ACHN (cell line): Measurements from ENCODE around the gene GPR65.
A peak's percentile ranks its signal among the peaks of the same experiment; 100 is the strongest.

Experiments
- DNase-seq: peaks from one replicate; pipeline ENCODE4 v3.0.0-alpha.2; 2015
- in situ Hi-C: cut with HindIII; loops from 2 replicates; pipeline ENCODE4 v1.10.0; 2017; ENCODE audit warnings: low sequenced_read_pairs, low pct_ligation_motif_present, low pct_unique_long_range_greater_than_20kb

Gene GPR65

DNA sequence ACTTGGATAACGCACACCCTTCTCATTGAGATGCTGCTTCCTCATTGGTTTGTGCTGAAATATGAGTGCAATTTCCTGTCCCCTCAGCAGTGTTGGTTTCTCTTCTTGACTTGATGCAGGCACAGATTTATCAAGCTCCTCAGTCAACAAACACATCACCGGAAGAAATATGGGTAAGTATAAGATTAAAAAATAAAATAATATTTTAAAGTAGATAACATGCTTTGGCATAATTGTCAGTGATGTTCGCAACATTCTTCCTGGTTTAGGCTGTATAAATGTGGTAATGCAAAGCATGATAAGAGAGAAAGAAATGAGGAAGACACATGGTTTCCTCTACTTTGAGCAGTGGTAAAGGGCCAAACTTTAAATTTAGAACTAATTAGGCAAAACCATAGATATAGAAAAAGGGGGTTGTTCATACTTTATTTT lies at the start of gene GPR65:
TSS of gene GPR65 (plus strand) at position 86 of the 432 bp plus-strand sequence. CDS start 5,713 bp downstream, outside the sequence.
- in situ Hi-C loops = no loop called here
- no peak for DNase-seq

- no peak for DNase-seq
- in situ Hi-C loops = no loop called here
Measured at GRCh38 chr14:87955501-87955900, 49.4 kb upstream of the GPR65 start.

DNA sequence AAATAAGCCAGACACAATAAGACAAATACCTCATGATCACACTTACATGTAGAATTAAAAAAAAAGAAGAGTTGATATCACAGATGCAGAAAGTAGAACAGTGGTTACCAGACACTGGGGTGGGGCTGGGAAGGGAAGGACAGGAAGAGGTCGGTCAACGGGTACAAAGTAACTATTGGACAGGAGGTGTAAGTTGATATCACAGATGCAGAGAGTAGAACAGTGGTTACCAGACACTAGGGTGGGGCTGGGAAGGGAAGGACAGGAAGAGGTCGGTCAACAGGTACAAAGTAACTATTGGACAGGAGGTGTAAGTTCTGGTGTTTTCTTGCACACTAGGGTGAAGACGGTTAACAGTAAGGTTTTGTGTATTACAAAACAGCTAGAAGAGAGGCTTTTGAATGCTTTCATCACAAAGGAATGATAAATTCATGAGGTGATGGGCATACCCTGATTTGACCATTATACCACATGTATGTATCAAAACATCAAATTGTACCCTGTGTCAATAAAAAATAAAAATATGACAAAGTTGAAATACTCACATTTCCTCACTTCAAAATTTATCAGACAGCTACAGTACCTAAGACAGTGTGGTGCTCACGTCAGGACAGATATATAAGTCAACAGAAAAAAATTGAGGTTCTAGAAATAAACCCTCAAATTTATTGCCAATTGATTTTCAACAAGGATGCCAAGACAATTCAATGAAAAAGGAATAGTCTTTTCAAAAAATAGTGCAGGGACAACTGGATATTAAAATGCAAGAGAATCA lies 44.7 kb upstream of the GPR65 start:
- DNase-seq = no peak
- in situ Hi-C loops = no loop called here

DNA sequence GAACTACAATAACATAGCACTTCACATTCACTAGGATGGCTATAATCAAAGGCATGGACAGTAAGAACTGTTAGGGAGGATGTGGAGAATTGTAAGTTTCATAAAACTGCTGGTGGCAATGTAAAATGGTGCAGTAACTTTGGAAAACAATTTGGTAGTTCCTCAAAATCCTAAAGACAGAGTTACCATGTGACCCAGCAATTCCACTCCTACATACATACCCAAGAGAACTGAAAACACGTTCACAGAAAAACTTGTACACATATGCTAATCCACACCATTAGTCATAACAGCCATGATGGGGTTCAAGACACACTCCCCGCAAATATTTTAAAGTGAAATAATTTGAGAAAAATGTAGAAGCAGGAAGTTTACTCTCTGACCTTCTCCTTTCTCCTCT lies 43.7 kb upstream of the GPR65 start:
- DNase-seq = no peak
- in situ Hi-C loops = no loop called here

- in situ Hi-C loops = no loop called here
- no peak for DNase-seq
Measured at GRCh38 chr14:87966816-87967215, 38.1 kb upstream of the GPR65 start.

DNA sequence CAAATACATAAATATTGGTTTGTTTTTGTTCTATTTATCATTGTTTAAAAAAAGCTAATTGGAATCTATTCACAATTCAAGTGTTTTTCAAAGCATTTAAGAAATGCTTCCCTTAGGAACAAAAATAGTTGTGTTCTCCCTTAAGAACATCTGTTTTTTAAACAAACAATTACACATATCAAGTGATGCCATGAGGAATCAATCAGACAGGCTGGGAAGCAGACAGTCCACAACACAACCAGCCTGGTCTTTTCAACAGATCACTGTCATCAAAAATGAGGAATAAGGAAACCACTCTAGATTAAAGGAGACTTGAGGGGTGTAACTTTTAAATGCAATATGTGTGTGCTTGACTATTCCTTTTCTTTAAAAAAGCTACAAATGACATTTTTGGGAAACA lies 37.4 kb upstream of the GPR65 start:
- no peak for DNase-seq
- in situ Hi-C loops = no loop called here

DNA sequence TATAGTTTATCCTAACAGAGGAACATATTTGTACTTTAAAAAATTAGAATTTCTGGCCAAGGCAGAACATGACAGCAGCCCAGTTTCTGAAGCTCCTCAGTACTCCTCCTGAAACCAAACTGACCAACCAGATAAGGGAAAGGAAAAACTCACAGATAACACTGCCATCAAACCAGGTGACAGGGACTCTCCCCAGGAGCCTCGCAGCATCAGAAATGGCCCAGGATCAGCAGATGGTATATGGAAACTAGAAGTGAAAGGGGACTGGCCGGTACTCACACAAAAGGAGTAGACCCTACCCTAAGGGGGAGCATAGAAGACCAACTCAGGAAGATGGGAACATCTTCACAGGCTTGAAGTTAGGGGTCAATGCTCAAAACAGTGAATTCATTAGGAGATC lies 33.9 kb upstream of the GPR65 start:
- in situ Hi-C loops = no loop called here
- DNase-seq = no peak

DNA sequence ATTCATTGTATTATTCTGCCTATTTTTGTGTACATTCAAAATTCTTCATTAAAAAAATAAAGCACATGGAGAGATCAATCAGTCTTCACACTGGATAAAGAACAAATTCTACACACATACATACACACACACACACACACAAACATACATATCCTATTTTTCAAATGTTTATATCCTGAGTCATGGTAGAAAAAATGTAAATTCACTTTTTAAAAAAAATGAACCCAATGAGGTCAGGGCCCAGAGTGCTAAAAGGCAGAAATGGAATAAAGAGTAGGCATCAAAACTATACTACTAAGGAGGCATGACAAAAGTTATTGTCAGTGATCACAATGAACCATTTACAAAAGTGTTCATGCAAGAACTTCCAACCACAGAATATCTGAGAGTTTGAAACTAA lies 29.3 kb upstream of the GPR65 start:
- in situ Hi-C loops = no loop called here
- DNase-seq = no peak

- in situ Hi-C loops = no loop called here
- no peak for DNase-seq
Measured at GRCh38 chr14:87979689-87980088, 25.2 kb upstream of the GPR65 start.

DNA sequence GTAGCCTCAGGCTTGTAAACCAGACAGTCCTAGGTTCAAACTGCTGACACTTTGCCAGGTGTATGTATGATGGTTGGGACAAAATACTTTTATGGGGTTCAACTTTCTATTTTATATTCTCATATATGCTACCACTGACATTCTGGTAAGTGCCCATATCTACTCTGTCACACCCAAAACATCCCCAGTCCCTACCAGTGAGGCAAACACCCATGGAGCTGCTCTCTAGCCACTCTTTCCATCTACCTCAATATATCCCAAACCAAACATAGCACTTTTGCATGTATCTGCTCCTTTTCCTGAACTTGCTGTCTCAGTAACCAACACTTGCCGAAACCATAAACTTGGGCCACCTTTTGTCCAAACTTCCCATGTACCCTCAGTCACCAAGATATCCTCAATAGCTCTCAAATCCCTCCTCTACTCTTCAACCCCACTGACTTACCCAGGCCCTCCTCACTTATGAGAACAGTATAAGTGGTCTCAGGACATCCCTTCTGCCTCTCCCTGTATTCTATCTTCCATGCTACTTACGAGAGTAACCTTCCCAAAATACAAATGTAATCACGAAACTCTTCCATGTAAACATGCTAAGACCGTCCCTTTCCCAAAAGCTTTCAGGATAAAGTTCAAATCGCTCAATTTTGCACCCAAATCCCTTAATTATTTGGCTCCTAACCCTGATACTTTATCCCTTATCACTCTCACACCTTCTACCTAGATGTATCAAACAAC lies 15.5 kb upstream of the GPR65 start:
- in situ Hi-C loops = no loop called here
- DNase-seq = no peak

DNA sequence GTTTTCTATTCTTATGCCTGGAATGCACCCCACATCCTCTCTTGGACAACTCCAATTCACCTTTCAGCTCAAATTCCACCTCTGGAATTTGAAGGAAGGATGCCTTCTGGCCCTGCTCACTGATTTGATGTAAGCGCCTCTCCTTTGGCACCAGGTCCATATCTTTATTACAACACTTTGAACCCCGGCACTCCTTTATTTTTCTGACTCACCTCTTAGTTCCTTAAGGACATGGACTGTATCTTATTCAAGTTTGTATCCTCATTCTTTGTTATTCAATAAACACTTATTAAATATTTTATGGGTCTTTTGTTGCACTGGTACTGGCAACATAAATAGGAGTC lies 15.0 kb upstream of the GPR65 start:
- DNase-seq = no peak
- in situ Hi-C loops = no loop called here

GRCh38 chr14:87990682-87991081 lies 14.3 kb upstream of the GPR65 start:
- no peak for DNase-seq
- in situ Hi-C loops = no loop called here

- in situ Hi-C loops = no loop called here
- DNase-seq = no peak
Measured at GRCh38 chr14:87992346-87992717, 12.6 kb upstream of the GPR65 start.

GRCh38 chr14:87992718-87993628 lies 12.0 kb upstream of the GPR65 start, which contains the start of gene GALC:
Gene GALC (minus strand): TSS chr14:87993182. CDS start chr14:87993164, 18 bp downstream.
- in situ Hi-C loops = no loop called here
- DNase-seq = peak; percentile 78

DNA sequence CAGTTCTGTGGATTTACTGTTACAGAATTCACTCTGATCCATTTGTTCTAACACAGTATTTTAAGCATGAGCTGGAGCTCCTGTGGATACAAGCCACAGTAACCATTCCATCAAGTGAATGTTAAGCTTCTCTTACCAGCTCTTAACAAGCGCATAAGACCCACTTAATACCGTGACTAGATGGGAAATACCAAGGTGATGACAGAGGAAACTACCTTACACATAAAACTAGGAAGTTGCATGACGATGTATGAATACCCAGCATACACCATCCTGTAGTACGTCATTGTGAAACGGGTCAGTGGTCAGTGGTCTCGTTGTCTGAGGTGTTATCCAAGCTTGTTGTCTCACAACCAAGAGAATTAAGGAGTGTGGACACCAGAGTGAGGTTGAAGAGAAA lies 10.0 kb upstream of the GPR65 start:
- in situ Hi-C loops = no loop called here
- no peak for DNase-seq

DNA sequence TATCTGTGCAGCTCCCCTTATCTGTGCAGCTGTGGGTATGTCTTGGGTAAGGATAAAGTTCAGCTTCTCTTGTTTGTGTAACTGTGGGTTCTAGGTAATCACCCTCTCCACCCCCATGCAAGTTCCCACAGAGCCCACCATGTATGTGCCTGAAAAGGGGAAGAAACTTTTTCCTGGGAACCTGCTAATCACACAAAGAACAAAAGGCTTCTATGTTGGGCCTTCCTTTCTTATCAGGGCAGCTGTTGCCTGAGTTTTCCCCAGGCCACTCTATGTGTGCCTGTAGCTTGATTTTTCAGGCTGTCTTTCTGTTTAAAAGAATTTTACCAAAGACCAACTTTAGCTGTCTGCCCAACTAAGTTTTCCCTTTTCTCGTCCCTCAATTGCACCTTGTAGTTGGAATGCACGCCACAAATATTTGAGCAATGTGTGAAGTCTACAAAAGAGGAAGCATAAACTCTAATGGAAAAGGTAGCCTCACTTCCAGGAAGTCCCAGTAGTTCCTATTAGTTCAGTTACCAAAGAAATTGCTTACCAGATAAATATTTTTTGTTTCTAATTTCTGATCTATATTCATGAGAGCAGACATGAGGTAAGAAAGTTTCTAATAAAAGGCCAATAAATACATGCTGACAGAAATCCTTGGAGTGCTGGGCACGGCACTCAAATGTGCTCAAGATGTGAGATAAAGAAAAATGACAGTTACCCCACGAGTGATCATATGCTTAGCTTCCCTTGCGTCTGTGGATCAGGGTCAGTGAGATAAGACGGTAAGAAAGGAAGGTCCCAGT lies 9.2 kb upstream of the GPR65 start:
- DNase-seq = no peak
- in situ Hi-C loops = no loop called here

DNA sequence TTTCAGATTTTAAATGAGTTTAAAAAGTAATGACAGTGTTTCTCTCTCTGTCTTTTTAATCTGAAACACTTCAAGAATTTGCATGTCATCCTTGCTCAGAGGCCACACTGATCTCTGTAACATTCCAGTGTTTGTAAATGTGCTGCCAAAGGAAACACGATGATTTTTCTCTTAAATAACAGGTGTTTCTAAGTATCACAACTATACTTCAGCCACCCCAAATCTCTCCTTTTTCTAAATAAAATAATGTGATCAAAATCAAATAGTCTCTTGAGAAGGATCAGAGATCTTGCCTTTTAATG lies 8.7 kb upstream of the GPR65 start:
- no peak for DNase-seq
- in situ Hi-C loops = no loop called here

DNA sequence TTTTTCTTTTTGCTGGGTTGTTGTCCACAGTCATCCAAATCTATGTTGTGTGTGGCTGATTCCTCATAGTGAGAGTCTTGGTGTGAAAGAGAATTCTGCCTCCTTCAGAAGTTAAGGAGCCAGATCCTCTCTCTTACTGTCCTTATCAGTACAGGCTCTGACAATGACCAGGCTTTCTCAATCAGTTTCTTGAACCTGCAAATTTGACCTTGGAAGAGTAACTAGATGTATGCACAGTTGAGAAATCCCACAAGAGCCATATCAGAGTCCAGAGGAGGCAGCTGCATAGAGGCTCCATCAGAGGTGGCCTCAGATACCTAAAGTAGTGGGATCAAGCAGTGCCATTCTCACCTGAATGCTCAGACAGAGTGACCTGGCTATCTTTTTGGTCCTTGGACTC lies 6.5 kb upstream of the GPR65 start:
- DNase-seq = no peak

DNA sequence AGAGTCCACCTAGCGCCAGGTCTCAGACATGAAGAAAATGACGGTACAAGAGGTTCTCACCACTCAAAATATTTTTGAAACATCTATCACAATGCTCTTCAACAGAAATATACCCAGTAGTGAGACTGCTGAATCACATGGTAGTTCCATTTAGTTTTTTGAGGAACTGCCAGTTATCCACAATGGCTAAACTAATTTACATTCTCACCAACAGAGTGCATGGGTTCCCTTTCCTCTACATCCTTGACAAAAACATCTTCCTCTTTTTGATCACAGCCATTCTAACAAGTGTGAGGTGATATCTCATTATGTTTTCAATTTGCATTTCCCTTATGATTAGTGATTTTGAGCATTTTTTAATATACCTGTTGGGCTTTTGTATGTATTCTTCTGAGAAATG lies 5.7 kb upstream of the GPR65 start:
- in situ Hi-C loops = no loop called here
- no peak for DNase-seq

More for the DNA sequence above, 6.5 kb upstream of the GPR65 start:
- in situ Hi-C loops = no loop called here
